ENCODE data around the gene HMG20B.

Gene HMG20B

DNA sequence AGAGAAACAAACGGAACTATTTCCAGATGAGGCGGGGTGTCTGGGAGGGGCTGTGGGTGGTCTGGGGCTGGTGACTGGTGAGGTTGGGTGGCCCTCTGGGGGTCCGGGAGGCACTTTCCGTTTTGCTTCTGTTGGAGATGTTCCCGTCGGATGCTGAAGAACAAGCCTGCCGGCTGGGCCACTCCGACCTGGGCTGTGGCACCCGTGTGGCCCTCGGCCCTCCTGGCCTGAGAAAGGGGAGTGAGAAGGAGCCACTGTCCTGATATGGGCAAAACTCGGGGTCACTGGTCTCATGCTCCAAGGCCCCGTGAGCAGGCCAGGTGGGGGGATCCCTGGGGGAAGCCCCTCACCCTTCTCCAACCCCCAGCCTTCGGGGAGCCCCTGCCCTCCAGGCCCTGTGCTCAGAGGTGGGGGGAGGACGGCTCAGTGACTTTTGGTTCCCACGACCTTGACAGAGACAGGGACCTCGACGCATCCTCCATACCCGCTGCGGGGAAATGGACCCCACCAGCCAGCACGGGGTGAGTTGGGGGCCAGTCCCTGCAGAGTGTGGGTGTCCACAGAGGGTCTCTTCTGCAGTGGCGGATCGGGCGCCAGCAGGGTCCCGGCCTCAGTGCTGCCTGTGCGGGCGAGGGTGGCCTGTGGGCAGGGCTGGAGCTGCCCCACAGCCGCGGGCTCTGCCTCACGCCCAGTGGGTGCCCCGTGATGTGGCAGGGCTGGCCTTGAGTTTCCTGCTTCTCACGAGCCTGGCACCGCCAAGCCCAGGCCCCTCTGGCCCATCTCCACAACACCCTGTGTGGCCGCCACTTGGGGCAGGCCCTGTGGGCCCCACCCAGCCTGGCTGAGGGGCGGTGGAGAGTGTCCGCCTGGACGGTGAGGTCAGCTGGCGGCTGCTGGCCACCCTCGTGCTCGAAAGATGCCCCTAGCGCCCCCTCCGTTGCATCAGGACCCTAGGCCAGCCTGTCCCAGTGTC lies 38.3 kb downstream of the HMG20B start:
- Histone ChIP-seq H3K4me3 (ENCODE audit: low read length) (no peak overlapping the region), H3K79me2 (ENCODE audit: low read length) (no peaks in the 10 kb centered on the region), H2AFZ (ENCODE audit: low read depth, low read length) (no peak overlapping the region), H3K9me3 (ENCODE audit: insufficient read depth, low read length) (no peaks in the 10 kb centered on the region), H4K20me1 (ENCODE audit: insufficient read depth, low read length) (no peaks in the 10 kb centered on the region), H3K27me3 (ENCODE audit: low read depth, low read length) (no peaks in the 10 kb centered on the region), H3K4me1 (ENCODE audit: low read length) (no peaks in the 10 kb centered on the region), H3K4me2 (ENCODE audit: low read length) (no peak overlapping the region), H3K9ac (ENCODE audit: low read length) (no peak overlapping the region), H3K36me3 (replicated peaks; ENCODE audit: low read depth, low read length) (peaks cover 11% of the 10 kb centered on the region), H3K27ac (ENCODE audit: low read length) (no peak overlapping the region)
- no peak for TF ChIP-seq EZH2phosphoT487 (IDR thresholded peaks at IDR 0.05; ENCODE audit: low read depth)
- TF ChIP-seq, protein P1, sequence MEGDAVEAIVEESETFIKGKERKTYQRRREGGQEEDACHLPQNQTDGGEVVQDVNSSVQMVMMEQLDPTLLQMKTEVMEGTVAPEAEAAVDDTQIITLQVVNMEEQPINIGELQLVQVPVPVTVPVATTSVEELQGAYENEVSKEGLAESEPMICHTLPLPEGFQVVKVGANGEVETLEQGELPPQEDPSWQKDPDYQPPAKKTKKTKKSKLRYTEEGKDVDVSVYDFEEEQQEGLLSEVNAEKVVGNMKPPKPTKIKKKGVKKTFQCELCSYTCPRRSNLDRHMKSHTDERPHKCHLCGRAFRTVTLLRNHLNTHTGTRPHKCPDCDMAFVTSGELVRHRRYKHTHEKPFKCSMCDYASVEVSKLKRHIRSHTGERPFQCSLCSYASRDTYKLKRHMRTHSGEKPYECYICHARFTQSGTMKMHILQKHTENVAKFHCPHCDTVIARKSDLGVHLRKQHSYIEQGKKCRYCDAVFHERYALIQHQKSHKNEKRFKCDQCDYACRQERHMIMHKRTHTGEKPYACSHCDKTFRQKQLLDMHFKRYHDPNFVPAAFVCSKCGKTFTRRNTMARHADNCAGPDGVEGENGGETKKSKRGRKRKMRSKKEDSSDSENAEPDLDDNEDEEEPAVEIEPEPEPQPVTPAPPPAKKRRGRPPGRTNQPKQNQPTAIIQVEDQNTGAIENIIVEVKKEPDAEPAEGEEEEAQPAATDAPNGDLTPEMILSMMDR (IDR thresholded peaks at IDR 0.05; ENCODE audit: low read depth, low read length) = no peak

DNA sequence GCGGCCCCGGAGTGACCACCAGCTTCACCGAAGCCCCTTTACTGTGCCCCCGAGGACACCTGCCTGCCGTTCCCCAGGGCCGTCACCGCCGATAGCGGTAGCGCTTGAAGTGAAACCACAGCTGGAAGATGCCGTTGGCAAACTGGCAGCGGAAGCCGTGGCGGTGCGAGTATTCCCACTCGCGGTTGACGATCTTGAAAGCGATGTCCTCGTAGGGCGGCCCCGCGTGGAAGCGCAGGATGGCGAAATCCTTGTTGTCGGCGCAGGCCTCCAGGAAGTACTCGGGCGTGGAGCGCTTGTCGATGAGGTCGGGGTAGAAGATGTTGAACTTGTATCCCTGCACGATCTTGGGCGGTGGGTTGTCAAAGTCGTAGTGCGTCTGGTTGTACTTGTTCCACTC lies 39.1 kb downstream of the HMG20B start:
- Histone ChIP-seq H3K79me2 (ENCODE audit: low read length) (no peaks in the 10 kb centered on the region), H3K9me3 (ENCODE audit: insufficient read depth, low read length) (no peaks in the 10 kb centered on the region), H4K20me1 (ENCODE audit: insufficient read depth, low read length) (no peaks in the 10 kb centered on the region), H3K27me3 (ENCODE audit: low read depth, low read length) (no peaks in the 10 kb centered on the region), H3K4me1 (ENCODE audit: low read length) (no peaks in the 10 kb centered on the region), H3K4me2 (ENCODE audit: low read length) (no peak overlapping the region), H3K36me3 (replicated peaks; ENCODE audit: low read depth, low read length) (peaks cover 11% of the 10 kb centered on the region), H3K4me3 (ENCODE audit: low read length) (no peak overlapping the region), H3K27ac (ENCODE audit: low read length) (no peak overlapping the region), H3K9ac (ENCODE audit: low read length) (no peak overlapping the region), H2AFZ (ENCODE audit: low read depth, low read length) (no peak overlapping the region)
- TF ChIP-seq, protein P1 (IDR thresholded peaks at IDR 0.05; ENCODE audit: low read depth, low read length) = no peak
- no peak for TF ChIP-seq EZH2phosphoT487 (IDR thresholded peaks at IDR 0.05; ENCODE audit: low read depth)

DNA sequence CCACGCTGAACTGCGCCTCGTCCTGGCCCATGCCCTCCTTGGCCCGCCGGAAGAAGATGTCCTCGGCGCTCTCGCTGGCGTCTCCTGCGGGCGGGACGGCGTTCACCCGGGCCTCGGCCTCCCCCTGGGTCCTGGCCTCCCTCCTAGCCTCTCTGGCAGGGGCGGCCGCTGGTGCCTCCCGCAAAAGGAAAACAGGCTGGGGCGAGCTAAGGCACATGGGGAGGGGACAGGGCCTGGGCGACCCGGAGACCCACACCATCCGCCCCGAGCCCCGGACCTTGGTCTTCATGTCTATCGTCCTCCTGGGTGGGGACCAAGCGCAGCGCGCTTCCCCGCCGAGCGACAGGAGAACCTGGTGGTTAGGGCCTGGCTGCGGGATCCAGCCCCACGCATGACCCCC lies 39.6 kb downstream of the HMG20B start:
- Histone ChIP-seq H3K79me2 (ENCODE audit: low read length) (no peaks in the 10 kb centered on the region), H3K9me3 (ENCODE audit: insufficient read depth, low read length) (no peaks in the 10 kb centered on the region), H3K4me3 (ENCODE audit: low read length) (no peak overlapping the region), H2AFZ (ENCODE audit: low read depth, low read length) (no peak overlapping the region), H3K9ac (ENCODE audit: low read length) (no peak overlapping the region), H3K27ac (ENCODE audit: low read length) (no peak overlapping the region), H3K4me2 (ENCODE audit: low read length) (no peak overlapping the region), H3K27me3 (ENCODE audit: low read depth, low read length) (no peaks in the 10 kb centered on the region), H3K4me1 (ENCODE audit: low read length) (no peaks in the 10 kb centered on the region), H3K36me3 (replicated peaks; ENCODE audit: low read depth, low read length) (peaks cover 11% of the 10 kb centered on the region), H4K20me1 (ENCODE audit: insufficient read depth, low read length) (no peaks in the 10 kb centered on the region)
- TF ChIP-seq, protein P1 (IDR thresholded peaks at IDR 0.05; ENCODE audit: low read depth, low read length) = no peak
- TF ChIP-seq EZH2phosphoT487 (IDR thresholded peaks at IDR 0.05; ENCODE audit: low read depth) = no peak

DNA sequence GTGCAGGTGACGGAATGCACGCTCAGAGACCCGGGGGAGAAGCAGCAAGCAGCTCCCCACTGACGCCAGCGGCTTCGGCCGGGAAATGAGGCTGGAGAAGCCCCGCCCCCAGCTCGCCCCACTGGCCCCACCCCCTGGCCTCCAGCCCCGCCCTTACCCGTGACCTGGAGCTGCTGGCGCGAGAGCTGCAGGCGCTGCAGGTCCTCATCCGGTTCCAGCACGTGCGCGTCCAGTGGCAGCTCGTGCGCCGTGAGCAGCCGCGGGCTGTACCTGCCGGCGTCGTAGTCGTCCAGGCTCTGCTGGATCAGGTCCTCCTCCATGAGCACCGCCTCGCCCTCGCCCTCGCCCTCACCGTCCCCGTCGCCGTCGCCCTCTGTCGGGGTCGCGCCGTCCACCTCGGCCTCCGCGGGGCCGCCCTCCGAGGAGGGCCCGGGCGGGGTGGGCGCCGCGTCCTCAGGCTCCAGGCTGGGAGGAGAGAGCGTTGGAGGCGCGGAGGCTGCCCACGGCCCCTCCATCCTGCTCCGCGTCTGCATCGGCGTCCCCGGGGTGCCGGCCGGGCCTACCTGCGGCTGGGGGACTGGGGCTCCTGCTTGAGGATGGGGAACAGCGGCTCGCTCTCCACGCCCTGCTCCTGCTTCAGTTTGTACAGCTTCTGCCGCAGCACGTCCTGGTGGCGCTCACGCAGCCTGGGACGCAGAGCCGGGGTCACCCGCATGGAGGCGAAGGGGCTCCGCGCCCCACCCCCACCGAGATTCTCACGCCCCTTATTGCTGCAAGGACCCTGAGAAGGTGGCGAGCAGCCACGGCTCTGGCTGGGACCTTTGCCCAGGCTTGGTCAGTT lies 40.4 kb downstream of the HMG20B start:
- Histone ChIP-seq H3K9ac (ENCODE audit: low read length) (no peak overlapping the region), H3K36me3 (replicated peaks; ENCODE audit: low read depth, low read length) (peaks cover 11% of the 10 kb centered on the region), H3K79me2 (ENCODE audit: low read length) (no peaks in the 10 kb centered on the region), H3K27ac (ENCODE audit: low read length) (no peak overlapping the region), H3K27me3 (ENCODE audit: low read depth, low read length) (no peaks in the 10 kb centered on the region), H3K4me3 (ENCODE audit: low read length) (no peak overlapping the region), H3K4me1 (ENCODE audit: low read length) (no peaks in the 10 kb centered on the region), H3K9me3 (ENCODE audit: insufficient read depth, low read length) (no peaks in the 10 kb centered on the region), H2AFZ (ENCODE audit: low read depth, low read length) (no peak overlapping the region), H3K4me2 (ENCODE audit: low read length) (no peak overlapping the region), H4K20me1 (ENCODE audit: insufficient read depth, low read length) (no peaks in the 10 kb centered on the region)
- no peak for TF ChIP-seq EZH2phosphoT487 (IDR thresholded peaks at IDR 0.05; ENCODE audit: low read depth)
- TF ChIP-seq, protein P1 (IDR thresholded peaks at IDR 0.05; ENCODE audit: low read depth, low read length) = no peak
